A375 (cell line): ENCODE measurements around the gene APOL4. TPM values are rescaled to one million over a fixed set of nuclear protein-coding genes. Genes with fewer than 3 reads are reported as not detected.

Source experiments
- total RNA-seq: library from RNA; depleted of rRNA; stranded (reverse); fragments of >200 nt; shearing (Covaris generic); gene quantifications from 2 replicates; pipeline ENCODE4 v1.2.3, GENCODE V29; 2014; rRNA removed

The APOL4 gene, protein sequence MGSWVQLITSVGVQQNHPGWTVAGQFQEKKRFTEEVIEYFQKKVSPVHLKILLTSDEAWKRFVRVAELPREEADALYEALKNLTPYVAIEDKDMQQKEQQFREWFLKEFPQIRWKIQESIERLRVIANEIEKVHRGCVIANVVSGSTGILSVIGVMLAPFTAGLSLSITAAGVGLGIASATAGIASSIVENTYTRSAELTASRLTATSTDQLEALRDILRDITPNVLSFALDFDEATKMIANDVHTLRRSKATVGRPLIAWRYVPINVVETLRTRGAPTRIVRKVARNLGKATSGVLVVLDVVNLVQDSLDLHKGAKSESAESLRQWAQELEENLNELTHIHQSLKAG
- not detected in 2 replicates for total RNA-seq

DNA sequence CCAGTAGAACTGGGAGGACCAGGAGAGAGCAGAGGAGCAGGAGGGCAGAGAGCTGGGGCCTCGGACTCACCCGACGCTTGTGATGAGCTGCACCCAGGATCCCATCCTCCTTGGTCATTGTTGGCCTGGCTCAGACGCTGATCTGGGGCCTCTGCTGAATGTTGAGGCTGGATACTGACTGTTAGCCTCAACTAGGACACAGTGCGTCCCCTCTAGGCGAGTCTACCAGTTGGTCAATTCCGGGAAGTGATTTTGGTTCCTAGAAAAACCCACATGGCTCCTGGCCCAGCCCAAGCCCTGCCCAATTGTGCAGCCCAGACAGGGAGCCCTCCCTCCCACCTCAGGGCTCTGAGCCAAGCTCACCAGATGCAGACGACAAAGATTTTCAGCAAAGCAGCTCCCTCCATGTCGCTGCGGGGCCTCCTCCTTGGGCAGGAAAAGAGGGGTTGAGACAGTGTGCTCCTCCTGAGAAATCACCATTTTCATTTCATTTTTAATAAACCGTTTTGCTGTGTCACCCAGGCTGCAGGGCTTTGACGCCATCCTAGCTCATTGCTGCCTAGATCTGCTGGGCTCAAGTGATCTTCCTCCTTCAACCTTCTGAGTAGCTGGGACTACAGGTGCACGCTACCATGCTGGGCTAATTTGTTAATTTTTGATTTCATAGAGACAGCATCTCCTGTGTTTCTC is at the start of gene APOL4:
TSS of gene APOL4 (minus strand) at position 180 of the 690 bp plus-strand sequence. CDS start at position 105, 75 bp downstream.

DNA sequence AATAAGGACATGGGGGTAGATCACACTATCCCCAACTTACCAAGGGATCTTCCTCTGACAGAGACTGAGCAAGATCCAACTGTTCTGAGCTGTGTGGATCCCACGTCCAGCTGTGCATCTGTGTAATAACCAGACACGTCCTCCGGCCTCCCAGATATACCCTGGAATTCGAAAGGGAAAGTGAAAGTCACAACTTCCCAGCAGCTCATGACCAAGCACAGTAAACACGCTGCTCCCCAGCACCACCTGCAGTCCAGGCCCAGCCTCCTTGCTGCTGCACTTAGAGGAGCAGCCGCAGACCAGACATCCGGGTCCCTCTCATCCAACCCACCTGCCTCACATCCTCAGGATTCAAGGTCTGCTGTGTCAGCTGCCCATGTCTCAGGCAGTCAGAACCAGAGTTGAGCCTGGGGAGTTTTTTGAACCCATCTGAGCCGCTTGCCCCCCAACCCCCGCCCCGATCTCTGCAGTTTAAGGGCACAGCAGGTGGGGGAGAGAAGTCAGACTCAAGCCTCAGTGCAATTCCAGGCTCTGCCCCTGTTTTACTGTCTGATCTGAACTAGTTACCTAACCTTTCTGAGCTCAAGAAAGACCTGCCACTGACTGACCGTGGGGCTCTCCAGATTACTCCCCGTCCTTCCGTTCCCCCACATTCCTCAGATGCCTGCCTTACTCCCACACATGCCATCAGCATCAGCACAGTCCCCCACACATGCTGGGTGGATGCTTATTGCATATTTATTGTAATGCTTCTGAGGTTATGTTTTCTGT is 38.0 kb upstream of the APOL4 start, which contains the start of gene APOL2:
TSS of gene APOL2 (minus strand) at position 127 of the 771 bp plus-strand sequence. CDS start 6,365 bp downstream, outside the sequence.

DNA sequence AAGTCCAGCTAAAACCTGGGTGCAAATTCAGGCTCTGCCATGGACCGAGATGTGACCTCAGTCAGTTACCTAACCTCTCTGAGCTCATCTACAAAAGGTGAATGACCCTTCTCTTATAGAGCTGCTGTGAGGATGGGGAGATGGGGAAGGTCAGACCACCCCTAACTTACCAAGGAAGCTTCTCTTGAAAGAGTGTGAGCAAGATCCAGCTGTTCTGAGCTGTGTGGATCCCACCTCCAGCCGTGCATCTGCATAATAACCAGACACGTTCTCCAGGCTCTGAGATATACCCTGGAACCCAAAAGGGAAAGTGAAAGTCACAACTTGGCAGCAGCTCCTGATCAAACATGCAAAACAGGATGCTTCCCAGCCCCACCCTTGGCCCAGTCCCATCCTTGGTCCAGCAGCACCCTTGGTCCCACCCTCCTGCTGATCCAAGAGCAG is 41.1 kb downstream of the APOL4 start, which contains the start of gene APOL3:
TSS of gene APOL3 (minus strand) at position 257 of the 444 bp plus-strand sequence. CDS start 11,700 bp downstream, outside the sequence.

Other genes with a start within 250 kb of the APOL4 start
- 62.4 and 81.8 TPM in 2 replicates for gene RBFOX2, start 173.0 kb downstream of the APOL4 start, total RNA-seq
- gene APOL3, start 41.1 kb downstream of the APOL4 start, total RNA-seq = 1.5 and 2.7 TPM in 2 replicates
- 8.6 and 9.3 TPM in 2 replicates for gene APOL2, start 37.7 kb upstream of the APOL4 start, total RNA-seq
- gene APOL1, start 51.3 kb upstream of the APOL4 start, total RNA-seq = 1.4 and 1.9 TPM in 2 replicates
- 155 and 181 TPM in 2 replicates for gene MYH9, start 186.2 kb upstream of the APOL4 start, total RNA-seq